GM12892 (cell line): Measurements from ENCODE around the gene OR51A4.

Experiments used
- POLR2A ChIP-seq: IDR thresholded peaks from 2 replicates; pipeline ENCODE4 v1.6.1; 2011; ENCODE audit warnings: low read depth, low read length, control low read depth
- POLR2AphosphoS5 ChIP-seq: IDR thresholded peaks from 2 replicates; pipeline ENCODE4 v1.6.1; 2011; ENCODE audit warnings: low read depth, low read length, control low read depth
- TAF1 ChIP-seq: IDR thresholded peaks from 2 replicates; pipeline ENCODE4 v1.6.1; 2011; ENCODE audit warnings: low read depth, mild to moderate bottlenecking, control low read depth, low read length, borderline replicate concordance

DNA sequence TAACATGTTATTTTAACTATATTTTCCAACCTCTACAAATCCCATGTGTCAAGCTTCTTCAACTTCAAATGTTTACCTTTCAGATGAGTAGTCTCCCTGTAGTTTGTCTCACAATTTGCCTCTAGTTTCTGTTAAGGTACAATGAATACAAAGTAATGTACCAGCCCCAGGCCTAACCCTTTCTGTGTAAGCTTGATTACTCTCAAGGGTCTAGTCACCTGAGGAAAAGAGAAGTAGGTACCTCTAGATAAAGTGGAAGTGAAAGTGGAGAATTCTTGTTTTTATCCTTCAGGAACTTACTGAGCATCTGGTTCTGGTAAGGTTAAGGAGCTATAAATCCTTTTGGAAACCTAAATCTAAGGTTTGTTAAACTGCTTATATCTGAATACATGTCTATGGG is 43.9 kb downstream of the OR51A4 start, which contains the start of gene OR51A7:
- TF ChIP-seq POLR2A (no peak), TAF1 (no peak), POLR2AphosphoS5 (no peak)
